ENCODE data around the gene ZNF691.
"Not testable (repeated sequence)": the region's sequence is repeated elsewhere in the genome, so short reads cannot be mapped to it uniquely, and the experiment has no call there.

Gene ZNF691

DNA sequence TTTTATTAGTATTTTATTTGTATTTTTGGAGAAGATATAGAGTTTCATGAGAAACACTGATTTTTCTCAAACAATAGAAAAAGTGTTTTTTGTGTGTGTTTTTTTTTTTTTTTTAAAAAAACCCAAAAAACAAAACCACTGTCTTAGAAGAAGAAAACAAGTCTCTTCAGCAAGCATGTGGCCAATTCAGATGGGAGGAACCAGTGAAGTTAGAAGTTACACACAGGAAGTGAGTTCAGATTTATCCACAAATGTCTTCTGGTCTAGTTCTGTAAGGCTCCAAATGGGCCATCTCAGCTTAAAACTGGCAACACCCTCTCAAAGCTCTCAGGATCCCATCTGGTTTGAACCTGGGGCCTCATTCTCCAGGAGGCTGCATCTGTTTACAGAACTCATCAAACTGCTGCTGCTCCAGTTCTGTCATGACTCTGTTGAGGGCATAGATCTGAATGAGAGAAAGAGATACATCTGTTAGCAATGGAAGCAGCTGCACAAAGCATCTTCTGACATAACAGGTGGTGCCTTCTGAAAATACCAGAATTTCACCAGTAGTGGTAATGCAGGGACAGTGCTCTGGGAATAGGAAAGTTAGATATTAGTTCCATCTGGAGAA, 39.3 kb upstream of the ZNF691 start:
- TF ChIP-seq, protein P1, sequence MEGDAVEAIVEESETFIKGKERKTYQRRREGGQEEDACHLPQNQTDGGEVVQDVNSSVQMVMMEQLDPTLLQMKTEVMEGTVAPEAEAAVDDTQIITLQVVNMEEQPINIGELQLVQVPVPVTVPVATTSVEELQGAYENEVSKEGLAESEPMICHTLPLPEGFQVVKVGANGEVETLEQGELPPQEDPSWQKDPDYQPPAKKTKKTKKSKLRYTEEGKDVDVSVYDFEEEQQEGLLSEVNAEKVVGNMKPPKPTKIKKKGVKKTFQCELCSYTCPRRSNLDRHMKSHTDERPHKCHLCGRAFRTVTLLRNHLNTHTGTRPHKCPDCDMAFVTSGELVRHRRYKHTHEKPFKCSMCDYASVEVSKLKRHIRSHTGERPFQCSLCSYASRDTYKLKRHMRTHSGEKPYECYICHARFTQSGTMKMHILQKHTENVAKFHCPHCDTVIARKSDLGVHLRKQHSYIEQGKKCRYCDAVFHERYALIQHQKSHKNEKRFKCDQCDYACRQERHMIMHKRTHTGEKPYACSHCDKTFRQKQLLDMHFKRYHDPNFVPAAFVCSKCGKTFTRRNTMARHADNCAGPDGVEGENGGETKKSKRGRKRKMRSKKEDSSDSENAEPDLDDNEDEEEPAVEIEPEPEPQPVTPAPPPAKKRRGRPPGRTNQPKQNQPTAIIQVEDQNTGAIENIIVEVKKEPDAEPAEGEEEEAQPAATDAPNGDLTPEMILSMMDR (IDR thresholded peaks at IDR 0.05; ENCODE audit: low read length) = no peak
- TF ChIP-seq EZH2 (IDR thresholded peaks at IDR 0.05; ENCODE audit: borderline replicate concordance, low read length) = no peak
- Histone ChIP-seq H3K4me1 (ENCODE audit: insufficient read depth, low read length, severe bottlenecking) (peaks cover 5% of the 10 kb centered on the region), H3K9ac (ENCODE audit: low read length) (no peak overlapping the region), H3K4me2 (ENCODE audit: low read length) (no peak overlapping the region), H3K9me3 (ENCODE audit: low read length) (0 out of 2 replicates have a peak, but pooled peaks cover 2% of the 10 kb centered on the region), H3K36me3 (ENCODE audit: insufficient read depth, low read length) (no peaks in the 10 kb centered on the region), H3K4me3 (ENCODE audit: low read depth, low read length, poor library complexity, severe bottlenecking) (no peak overlapping the region), H3K27ac (ENCODE audit: low read depth, low read length, poor library complexity, severe bottlenecking) (peak overlapping the region; percentile 31), H3K27me3 (ENCODE audit: insufficient read depth, low read length) (no peaks in the 10 kb centered on the region), H2AFZ (ENCODE audit: low read length) (no peak overlapping the region), H4K20me1 (ENCODE audit: insufficient read depth, low read length) (no peaks in the 10 kb centered on the region), H3K79me2 (ENCODE audit: insufficient read depth, low read length) (no peaks in the 10 kb centered on the region), H3K9me2 (ENCODE audit: low read depth, low read length) (no peaks in the 10 kb centered on the region), H3F3A (ENCODE audit: insufficient read depth, low read length) (no peaks in the 10 kb centered on the region)

DNA sequence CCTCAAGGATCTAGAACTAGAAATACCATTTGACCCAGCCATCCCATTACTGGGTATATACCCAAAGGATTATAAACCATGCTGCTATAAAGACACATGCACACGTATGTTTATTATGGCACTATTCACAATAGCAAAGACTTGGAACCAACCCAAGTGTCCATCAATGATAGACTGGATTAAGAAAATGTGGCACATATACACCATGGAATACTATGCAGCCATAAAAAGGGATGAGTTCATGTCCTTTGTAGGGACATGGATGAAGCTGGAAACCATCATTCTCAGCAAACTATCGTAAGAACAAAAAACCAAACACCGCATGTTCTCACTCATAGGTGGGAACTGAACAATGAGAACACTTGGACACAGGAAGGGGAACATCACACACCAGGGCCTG, 31.6 kb upstream of the ZNF691 start:
- not testable (repeated sequence) for H3K27me3 ChIP-seq (ENCODE audit: insufficient read depth, low read length)

DNA sequence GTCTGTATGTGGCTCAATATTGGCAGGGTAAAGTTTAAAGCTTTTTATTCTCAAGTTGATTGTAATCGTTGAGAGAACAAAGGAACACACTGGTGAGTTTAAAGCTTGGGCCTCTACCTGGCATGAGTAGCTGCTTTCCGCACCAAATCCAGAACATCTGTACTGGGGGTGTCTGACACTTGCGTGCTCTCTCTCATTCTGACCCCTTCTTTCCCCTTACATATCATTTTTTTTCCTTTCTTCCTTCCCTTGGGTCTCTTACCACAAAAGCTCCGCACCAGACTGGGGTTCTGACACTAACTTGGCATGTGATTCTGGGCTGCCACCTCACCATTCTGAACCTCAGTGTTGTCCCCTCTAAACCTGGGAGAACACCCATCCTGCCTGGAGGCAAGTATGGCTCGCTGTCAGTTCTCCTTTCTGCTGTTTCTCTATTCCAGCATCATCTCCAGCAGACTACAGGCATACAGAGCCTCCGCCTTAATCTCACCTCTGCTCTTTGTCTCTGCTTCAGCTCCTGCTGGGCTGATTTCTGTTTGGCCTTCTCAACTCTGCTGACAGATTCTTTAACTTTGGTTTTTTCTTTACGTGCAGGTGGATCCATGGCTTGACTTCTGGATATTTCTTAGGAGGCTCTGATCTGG, 30.4 kb upstream of the ZNF691 start:
- H3K9me2 ChIP-seq (ENCODE audit: low read depth, low read length) = no peaks in the 10 kb centered on the region
- no peaks in the 10 kb centered on the region for H3K79me2 ChIP-seq (ENCODE audit: insufficient read depth, low read length)
- H4K20me1 ChIP-seq (ENCODE audit: insufficient read depth, low read length) = no peaks in the 10 kb centered on the region
- no peaks in the 10 kb centered on the region for H3K36me3 ChIP-seq (ENCODE audit: insufficient read depth, low read length)
- TF ChIP-seq, protein P1 (IDR thresholded peaks at IDR 0.05; ENCODE audit: low read length) = no peak
- TF ChIP-seq EZH2 (IDR thresholded peaks at IDR 0.05; ENCODE audit: borderline replicate concordance, low read length) = no peak
- no peaks in the 10 kb centered on the region for H3F3A ChIP-seq (ENCODE audit: insufficient read depth, low read length)
- H2AFZ ChIP-seq (ENCODE audit: low read length) = peak overlapping the region; percentile 1; the same call in 1 of the 2 replicates
- peak overlapping the region; percentile 76 for H3K9ac ChIP-seq (ENCODE audit: low read length)
- H3K4me1 ChIP-seq (ENCODE audit: insufficient read depth, low read length, severe bottlenecking) = peaks cover 14% of the 10 kb centered on the region
- H3K4me3 ChIP-seq (ENCODE audit: low read depth, low read length, poor library complexity, severe bottlenecking) = peak overlapping the region; percentile 79
- peak overlapping the region; percentile 30 for H3K27ac ChIP-seq (ENCODE audit: low read depth, low read length, poor library complexity, severe bottlenecking)
- no peaks in the 10 kb centered on the region for H3K27me3 ChIP-seq (ENCODE audit: insufficient read depth, low read length)
- H3K4me2 ChIP-seq (ENCODE audit: low read length) = peak overlapping the region; percentile 98
- H3K9me3 ChIP-seq (ENCODE audit: low read length) = no peaks in the 10 kb centered on the region

More for the DNA sequence above, 31.6 kb upstream of the ZNF691 start:
- not testable (repeated sequence) for H3K9me3 ChIP-seq (ENCODE audit: low read length); H3K79me2 ChIP-seq (ENCODE audit: insufficient read depth, low read length); H3K36me3 ChIP-seq (ENCODE audit: insufficient read depth, low read length); H2AFZ ChIP-seq (ENCODE audit: low read length); H3F3A ChIP-seq (ENCODE audit: insufficient read depth, low read length); H3K4me2 ChIP-seq (ENCODE audit: low read length); H3K4me3 ChIP-seq (ENCODE audit: low read depth, low read length, poor library complexity, severe bottlenecking); H3K9me2 ChIP-seq (ENCODE audit: low read depth, low read length); H4K20me1 ChIP-seq (ENCODE audit: insufficient read depth, low read length); H3K27ac ChIP-seq (ENCODE audit: low read depth, low read length, poor library complexity, severe bottlenecking); H3K9ac ChIP-seq (ENCODE audit: low read length)
- peaks cover 14% of the 10 kb centered on the region for H3K4me1 ChIP-seq (ENCODE audit: insufficient read depth, low read length, severe bottlenecking)

Data from OCI-LY1 (cell line).